Measurements from ENCODE around the gene TWF1. TPM values are rescaled to one million over a fixed set of nuclear protein-coding genes. Genes with fewer than 3 reads are reported as not detected.
A peak's percentile ranks its signal among the peaks of the same experiment; 100 is the strongest.

TWF1 gene
- polyA plus RNA-seq, 3 donors, result 9.9 to 20.7 (median 13.7) TPM

DNA sequence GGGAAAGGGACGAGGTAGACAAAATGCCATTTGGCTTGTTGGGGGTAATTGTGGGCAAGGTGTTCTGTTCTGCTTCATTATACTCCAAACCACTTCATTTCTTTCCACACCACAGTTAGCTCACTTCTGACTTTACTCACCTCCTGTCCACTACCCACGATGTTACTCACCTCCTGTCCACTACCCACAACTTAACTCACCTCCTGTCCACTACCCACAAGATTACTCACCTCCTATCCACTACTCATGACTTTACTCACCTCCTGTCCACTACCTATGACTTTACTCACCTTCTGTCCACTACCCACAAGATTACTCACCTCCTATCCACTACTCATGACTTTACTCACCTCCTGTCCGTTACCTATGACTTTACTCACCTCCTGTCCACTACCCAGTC is 10.1 kb upstream of the TWF1 start:
- Mint-ChIP-seq H3K36me3 (no peaks in the 10 kb centered on the region), H3K27me3 (ENCODE audit: low read depth in 3 of 3) (peaks cover 10 to 24% (median 24%) of the 10 kb centered on the region in 3 donors), H3K27ac (peak overlapping the region in 1 of 7 donors; percentile 1), H3K4me1 (no peaks in the 10 kb centered on the region), H3K9me3 (peaks cover 0 to 5% (median 1%) of the 10 kb centered on the region in 7 donors), H3K4me3 (no peak overlapping the region)
- Histone ChIP-seq H4K20me1 (ENCODE audit: insufficient read depth, low read length) (no peaks in the 10 kb centered on the region), H3K4me1 (ENCODE audit: control insufficient read depth in 1 of 2, insufficient read depth in 2 of 2, low read length in 2 of 2) (no peaks in the 10 kb centered on the region), H3K4me2 (replicated peaks; ENCODE audit: extremely low read depth, low read length, poor library complexity, severe bottlenecking) (no peak overlapping the region), H3K27me3 (ENCODE audit: control insufficient read depth in 2 of 2, insufficient read depth in 2 of 2, low read length in 2 of 2) (peaks cover 3 to 4% of the 10 kb centered on the region in 2 donors), H3K27ac (ENCODE audit: low read depth in 1 of 2, low read length in 2 of 2) (no peak overlapping the region), H3K9me3 (replicated peaks in 1 of 2; ENCODE audit: control insufficient read depth in 1 of 2, insufficient read depth in 1 of 2, low read length in 2 of 2) (no peaks in the 10 kb centered on the region), H3K9ac (ENCODE audit: insufficient read depth, low read length, poor library complexity, severe bottlenecking) (no peak overlapping the region), H3K79me2 (ENCODE audit: insufficient read depth, low read length) (no peaks in the 10 kb centered on the region), H2AFZ (ENCODE audit: insufficient read depth, low read depth, low read length, poor library complexity, severe bottlenecking) (no peak overlapping the region), H3K4me3 (replicated peaks in 1 of 3; ENCODE audit: low read depth in 2 of 3, low read length in 3 of 3) (no peak overlapping the region), H3K36me3 (replicated peaks in 1 of 2; ENCODE audit: control insufficient read depth in 1 of 2, insufficient read depth in 2 of 2, low read length in 2 of 2) (no peaks in the 10 kb centered on the region)
- no peak for DNase-seq
- 86% methylated on average over 2 of the region's 3 CpGs for WGBS (ENCODE audit: insufficient coverage)
- no peak for TF ChIP-seq CTCF (IDR thresholded peaks at IDR 0.05)
- intact Hi-C loops (cut with micrococcal nuclease), result no loop called here

DNA sequence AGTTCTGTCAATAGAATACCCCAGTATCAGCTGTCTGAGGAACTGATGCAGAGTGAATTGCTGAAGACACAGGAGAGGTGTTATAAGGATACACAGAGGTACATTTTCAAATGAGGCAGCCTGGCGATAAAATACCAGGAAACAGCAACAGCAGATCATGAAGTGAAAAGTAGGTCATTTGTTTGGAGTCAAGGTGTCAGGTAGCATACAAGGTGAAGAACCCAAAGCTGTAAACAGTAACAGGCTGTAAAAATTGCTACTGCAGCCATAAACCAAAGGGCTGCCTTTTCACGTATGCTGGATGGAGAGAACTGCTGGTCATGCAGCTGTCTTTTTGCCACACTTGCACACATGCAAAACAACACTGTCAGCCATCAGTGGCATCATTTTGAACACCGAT is 9.3 kb upstream of the TWF1 start:
- H3K9me3 ChIP-seq (replicated peaks in 1 of 2; ENCODE audit: control insufficient read depth in 1 of 2, insufficient read depth in 1 of 2, low read length in 2 of 2), result no peaks in the 10 kb centered on the region
- H3K79me2 ChIP-seq (ENCODE audit: insufficient read depth, low read length), result no peaks in the 10 kb centered on the region
- intact Hi-C loops (cut with micrococcal nuclease), result no loop called here
- H3K36me3 ChIP-seq (replicated peaks in 1 of 2; ENCODE audit: control insufficient read depth in 1 of 2, insufficient read depth in 2 of 2, low read length in 2 of 2), result no peaks in the 10 kb centered on the region
- no peaks in the 10 kb centered on the region for H4K20me1 ChIP-seq (ENCODE audit: insufficient read depth, low read length)
- H3K36me3 Mint-ChIP-seq, result no peaks in the 10 kb centered on the region
- H3K27ac Mint-ChIP-seq, result no peak overlapping the region
- no peak overlapping the region for H3K27ac ChIP-seq (ENCODE audit: low read depth in 1 of 2, low read length in 2 of 2)
- 100% methylated on average over 1 of the region's 3 CpGs for WGBS (ENCODE audit: insufficient coverage)
- H3K27me3 ChIP-seq (ENCODE audit: control insufficient read depth in 2 of 2, insufficient read depth in 2 of 2, low read length in 2 of 2), result peaks cover 5 to 9% of the 10 kb centered on the region in 2 donors
- TF ChIP-seq CTCF (IDR thresholded peaks at IDR 0.05), result no peak
- H3K9ac ChIP-seq (ENCODE audit: insufficient read depth, low read length, poor library complexity, severe bottlenecking), result no peak overlapping the region
- no peak for DNase-seq
- no peak overlapping the region for H3K4me3 Mint-ChIP-seq
- H3K4me1 ChIP-seq (ENCODE audit: control insufficient read depth in 1 of 2, insufficient read depth in 2 of 2, low read length in 2 of 2), result no peaks in the 10 kb centered on the region
- peaks cover 0 to 5% (median 1%) of the 10 kb centered on the region in 7 donors for H3K9me3 Mint-ChIP-seq
- no peak overlapping the region for H3K4me2 ChIP-seq (replicated peaks; ENCODE audit: extremely low read depth, low read length, poor library complexity, severe bottlenecking)
- no peaks in the 10 kb centered on the region for H3K4me1 Mint-ChIP-seq
- no peak overlapping the region for H2AFZ ChIP-seq (ENCODE audit: insufficient read depth, low read depth, low read length, poor library complexity, severe bottlenecking)
- no peak overlapping the region for H3K4me3 ChIP-seq (replicated peaks in 1 of 3; ENCODE audit: low read depth in 2 of 3, low read length in 3 of 3)
- H3K27me3 Mint-ChIP-seq (ENCODE audit: low read depth in 3 of 3), result peaks cover 13 to 28% (median 26%) of the 10 kb centered on the region in 3 donors

Data from CD14-positive monocyte (primary cell).